ENCODE measurements around the gene CYGB.

- TF ChIP-seq EZH2 (IDR thresholded peaks at IDR 0.05; ENCODE audit: borderline replicate concordance, low read depth, low read length, severe bottlenecking) (no peak), CTCF (IDR thresholded peaks at IDR 0.05; ENCODE audit: borderline replicate concordance, extremely low read depth, low read length, poor library complexity, severe bottlenecking) (no peak)
Observed at GRCh38 chr17:76511668-76512365, 25.7 kb downstream of the CYGB start.

All from DND-41 (cell line).